Smooth muscle cell (in vitro differentiated cells): ENCODE data around the gene MEGF6. TPM values are rescaled to one million over a fixed set of nuclear protein-coding genes. Genes with fewer than 3 reads are reported as not detected.

Experiments
- DNase-seq: peaks from one replicate; lab custom pipeline; 2025; ENCODE audit not compliant: unreplicated experiment; lab: John Stamatoyannopoulos, UW
- H2AFZ ChIP-seq: fragments of 200-600 bp; sonication (generic); 2 replicates; pipeline ENCODE4 v1.6.0; 2016; ENCODE audit warnings: antibody characterized with exemption, low read depth, mild to moderate bottlenecking
- H3F3A ChIP-seq: fragments of 200-600 bp; sonication (generic); 2 replicates; pipeline ENCODE4 v1.6.0; 2017; ENCODE audit warnings: antibody characterized with exemption, low read depth
- H3K27ac ChIP-seq: fragments of 200-600 bp; sonication (generic); 2 replicates; pipeline ENCODE4 v1.5.1; 2016; ENCODE audit warnings: low read depth, mild to moderate bottlenecking
- H3K27me3 ChIP-seq: fragments of 200-600 bp; sonication (generic); 2 replicates; pipeline ENCODE4 v1.6.1; 2016; ENCODE audit warnings: low read depth, mild to moderate bottlenecking
- H3K36me3 ChIP-seq: fragments of 200-600 bp; sonication (generic); 2 replicates; pipeline ENCODE4 v1.5.1; 2016; ENCODE audit warnings: low read depth
- H3K4me1 ChIP-seq: fragments of 200-600 bp; sonication (generic); 2 replicates; pipeline ENCODE4 v1.5.1; 2016; ENCODE audit warnings: low read depth
- H3K4me2 ChIP-seq: fragments of 200-600 bp; sonication (generic); 2 replicates; pipeline ENCODE4 v1.6.0; 2016; ENCODE audit warnings: mild to moderate bottlenecking
- H3K4me3 ChIP-seq: fragments of 200-600 bp; sonication (generic); 2 replicates; pipeline ENCODE4 v1.5.1; 2016; ENCODE audit warnings: mild to moderate bottlenecking
- H3K79me2 ChIP-seq: fragments of 200-600 bp; sonication (generic); 2 replicates; pipeline ENCODE4 v1.6.0; 2016; ENCODE audit warnings: low read depth, mild to moderate bottlenecking
- H3K9ac ChIP-seq: fragments of 200-600 bp; sonication (generic); 2 replicates; pipeline ENCODE4 v1.6.0; 2016; ENCODE audit warnings: low read depth
- H3K9me3 ChIP-seq: fragments of 200-600 bp; sonication (generic); replicated peaks from 2 replicates; pipeline ENCODE4 v1.5.1; 2016; ENCODE audit warnings: low read depth
- H4K20me1 ChIP-seq: fragments of 200-600 bp; sonication (generic); 2 replicates; pipeline ENCODE4 v1.6.0; 2016; ENCODE audit warnings: low read depth
- CTCF ChIP-seq: fragments of 200-600 bp; sonication (generic); IDR thresholded peaks from 2 replicates; pipeline ENCODE4 v1.5.1; 2017; ENCODE audit warnings: borderline replicate concordance, mild to moderate bottlenecking, antibody characterized with exemption; ENCODE audit not compliant: insufficient read depth, poor library complexity, severe bottlenecking
- WGBS: methylation state at CpG from one replicate; pipeline ENCODE4 v1.1.7; 2016; ENCODE audit warnings: low lambda C conversion rate; 5-methylcytosine and 5-hydroxymethylcytosine counted together
- polyA plus RNA-seq: library from polyadenylated mRNA; unstranded; fragments of >200 nt; fragmentation: Nextera tagmentation; extraction: Ambion mirVana; gene quantifications from 2 replicates; pipeline ENCODE4 v1.2.1, GENCODE V29; 2016
- total RNA-seq: library from RNA; depleted of rRNA; stranded (reverse); fragments of >200 nt; gene quantifications from 2 replicates; pipeline ENCODE4 v1.2.3, GENCODE V29; 2014

The MEGF6 gene
- total and polyA plus RNA-seq, 2 experiments from 2014 or later, result 6.5 to 12.8 TPM

- no peaks in the 10 kb centered on the region for H3F3A ChIP-seq
- no peak for DNase-seq
- no peaks in the 10 kb centered on the region for H3K36me3 ChIP-seq
- no peaks in the 10 kb centered on the region for H3K79me2 ChIP-seq
- H2AFZ ChIP-seq, result no peak overlapping the region
- H3K4me3 ChIP-seq, result no peak overlapping the region
- H3K27me3 ChIP-seq, result peaks cover 40% of the 10 kb centered on the region
- 85% methylated on average over 14 of the region's 15 CpGs for WGBS
- TF ChIP-seq CTCF, result no peak
- no peaks in the 10 kb centered on the region for H3K4me1 ChIP-seq
- no peak overlapping the region for H3K9ac ChIP-seq
- H3K9me3 ChIP-seq, result no peaks in the 10 kb centered on the region
- no peak overlapping the region for H3K4me2 ChIP-seq
- H3K27ac ChIP-seq, result no peak overlapping the region
- no peaks in the 10 kb centered on the region for H4K20me1 ChIP-seq
Measured at GRCh38 chr1:3659093-3659492, 47.8 kb upstream of the MEGF6 start.

GRCh38 chr1:3658231-3658615 lies 46.9 kb upstream of the MEGF6 start:
- peaks cover 48% of the 10 kb centered on the region for H3K27me3 ChIP-seq
- no peak overlapping the region for H3K27ac ChIP-seq
- H3F3A ChIP-seq, result no peaks in the 10 kb centered on the region
- no peaks in the 10 kb centered on the region for H3K4me1 ChIP-seq
- no peaks in the 10 kb centered on the region for H3K9me3 ChIP-seq
- no peak for TF ChIP-seq CTCF
- no peak for DNase-seq
- H3K36me3 ChIP-seq, result no peaks in the 10 kb centered on the region
- no peak overlapping the region for H3K4me3 ChIP-seq
- no peaks in the 10 kb centered on the region for H4K20me1 ChIP-seq
- WGBS, result 45% methylated on average over 14 of the region's 14 CpGs
- no peak overlapping the region for H3K4me2 ChIP-seq
- H3K79me2 ChIP-seq, result no peaks in the 10 kb centered on the region
- no peak overlapping the region for H3K9ac ChIP-seq
- H2AFZ ChIP-seq, result no peak overlapping the region

GRCh38 chr1:3657578-3658230 lies 46.4 kb upstream of the MEGF6 start:
- DNase-seq, result no peak
- Histone ChIP-seq H3K9ac (no peak overlapping the region), H3F3A (no peaks in the 10 kb centered on the region), H3K4me3 (no peak overlapping the region), H3K36me3 (no peaks in the 10 kb centered on the region), H3K4me1 (no peaks in the 10 kb centered on the region), H3K27ac (no peak overlapping the region), H2AFZ (no peak overlapping the region), H3K27me3 (peaks cover 53% of the 10 kb centered on the region), H3K79me2 (no peaks in the 10 kb centered on the region), H3K4me2 (no peak overlapping the region), H3K9me3 (no peaks in the 10 kb centered on the region), H4K20me1 (no peaks in the 10 kb centered on the region)
- WGBS, result 85% methylated on average over 25 of the region's 26 CpGs
- no peak for TF ChIP-seq CTCF

GRCh38 chr1:3657096-3657475 lies 45.8 kb upstream of the MEGF6 start:
- Histone ChIP-seq H3K36me3 (no peaks in the 10 kb centered on the region), H3K27ac (no peak overlapping the region), H3K4me1 (no peaks in the 10 kb centered on the region), H3K27me3 (peaks cover 60% of the 10 kb centered on the region), H3K4me2 (no peak overlapping the region), H2AFZ (no peak overlapping the region), H3K9ac (no peak overlapping the region), H3K79me2 (no peaks in the 10 kb centered on the region), H3K9me3 (no peaks in the 10 kb centered on the region), H3K4me3 (no peak overlapping the region), H4K20me1 (no peaks in the 10 kb centered on the region), H3F3A (no peaks in the 10 kb centered on the region)
- no peak for DNase-seq
- TF ChIP-seq CTCF, result no peak
- 83% methylated on average over 6 of the region's 6 CpGs for WGBS
